Limb (tissue), 2 donors: ENCODE data around the gene SLC22A23.

Experiments used
- DNase-seq, 2 donors: peaks; one replicate each; pipeline ENCODE4 v3.0.0-alpha.2; 2016; ENCODE audit errors: extremely low spot score in 2 of 2

Gene SLC22A23

DNA sequence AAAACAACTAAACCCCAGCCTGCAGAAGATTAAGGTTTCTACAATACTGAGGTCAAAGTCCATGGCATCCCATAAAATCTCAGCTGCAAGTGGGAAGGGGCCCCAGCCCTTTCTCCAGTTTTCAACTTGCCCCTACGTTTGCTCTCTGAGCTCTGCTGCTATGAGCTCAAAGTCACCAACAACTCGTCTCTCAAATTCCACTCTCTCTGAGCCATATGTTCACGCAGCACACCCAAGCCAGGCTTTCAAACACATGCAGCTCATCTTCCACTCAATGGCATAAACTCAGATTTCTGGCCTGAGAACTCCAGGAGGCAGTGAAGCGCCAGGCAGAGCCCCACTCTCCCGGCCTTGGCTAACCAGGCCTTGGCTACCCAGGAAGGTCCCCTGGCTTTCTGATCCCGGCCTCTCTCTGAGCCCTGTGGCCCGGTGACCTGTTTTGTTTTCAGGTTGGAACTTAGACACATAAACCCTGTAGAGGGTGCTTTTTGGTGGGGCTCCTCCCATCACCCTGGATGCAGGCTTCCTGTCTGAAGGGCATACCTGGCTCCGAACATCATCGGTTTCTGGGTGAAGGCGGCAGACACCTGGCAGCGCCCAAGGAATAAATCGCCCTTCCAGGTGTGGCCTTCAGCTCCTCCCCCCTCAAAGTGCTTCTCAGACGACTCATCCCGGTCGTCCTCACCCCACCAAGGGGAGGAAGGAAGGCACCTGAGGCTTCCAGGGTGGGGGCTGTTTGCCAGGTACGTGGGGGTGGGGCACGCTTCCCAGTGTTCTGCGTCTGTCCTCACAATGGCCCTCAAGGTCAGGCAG is 12.4 kb downstream of the SLC22A23 start:
- no peak for DNase-seq

- no peak for DNase-seq
Measured at GRCh38 chr6:3443221-3443515, 13.7 kb downstream of the SLC22A23 start.

DNA sequence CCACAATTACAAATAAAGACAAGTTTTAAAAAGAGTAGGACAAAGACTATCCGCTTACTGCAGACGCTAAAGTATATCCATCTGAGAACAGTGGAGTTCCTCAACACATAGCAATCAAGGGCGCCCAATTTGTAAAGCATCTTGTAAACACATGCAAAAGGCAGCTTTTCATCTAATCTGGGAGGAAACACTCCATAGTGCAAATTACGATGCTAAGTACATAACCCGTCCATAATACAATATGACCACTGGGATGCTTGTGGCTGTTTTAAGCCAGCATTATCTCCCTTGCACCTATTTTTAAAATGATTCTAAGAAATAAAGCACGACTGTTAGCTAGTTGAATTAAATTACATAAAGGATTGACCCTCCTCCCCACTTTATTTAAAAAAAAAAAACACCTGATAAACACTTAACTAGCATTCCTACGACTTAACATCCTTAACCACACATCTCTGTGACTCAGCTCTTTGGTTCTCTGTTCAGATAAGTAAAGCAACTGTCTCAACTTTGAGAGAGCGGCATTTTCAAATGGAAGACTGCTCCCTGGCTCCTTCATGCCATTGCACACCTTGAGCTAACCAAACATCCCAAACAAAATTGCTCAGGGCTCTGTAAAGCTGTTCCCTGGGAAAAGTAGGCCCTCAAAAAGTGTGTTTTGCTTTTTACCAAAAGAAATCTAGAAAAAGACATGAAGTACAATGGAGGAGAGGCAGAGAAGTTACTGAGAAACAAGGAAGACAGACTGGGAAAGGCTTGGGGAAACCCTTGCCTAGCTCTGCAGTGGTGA is 14.2 kb downstream of the SLC22A23 start:
- DNase-seq: no peak

- no peak for DNase-seq
Measured at GRCh38 chr6:3440911-3441310, 15.9 kb downstream of the SLC22A23 start.

DNA sequence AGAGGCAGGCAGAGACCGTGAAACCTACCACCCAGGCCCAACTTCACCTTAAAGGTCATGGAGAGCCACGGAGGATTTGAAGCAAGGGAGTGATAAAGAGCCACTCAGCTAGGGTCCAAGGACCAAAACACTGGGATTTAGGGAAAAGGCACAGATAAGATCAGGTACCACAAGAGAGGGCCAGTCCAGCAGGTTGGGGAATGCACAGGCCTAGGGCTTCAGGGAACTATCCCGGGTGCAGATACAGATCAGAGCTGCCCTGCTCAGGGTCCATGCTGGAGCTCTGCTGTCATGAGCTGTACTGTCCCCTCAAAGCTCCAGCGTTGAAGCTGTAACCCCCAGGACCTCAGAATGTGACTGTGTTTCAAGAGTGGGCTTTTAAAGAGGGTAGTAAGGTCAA is 16.9 kb downstream of the SLC22A23 start:
- no peak for DNase-seq

DNA sequence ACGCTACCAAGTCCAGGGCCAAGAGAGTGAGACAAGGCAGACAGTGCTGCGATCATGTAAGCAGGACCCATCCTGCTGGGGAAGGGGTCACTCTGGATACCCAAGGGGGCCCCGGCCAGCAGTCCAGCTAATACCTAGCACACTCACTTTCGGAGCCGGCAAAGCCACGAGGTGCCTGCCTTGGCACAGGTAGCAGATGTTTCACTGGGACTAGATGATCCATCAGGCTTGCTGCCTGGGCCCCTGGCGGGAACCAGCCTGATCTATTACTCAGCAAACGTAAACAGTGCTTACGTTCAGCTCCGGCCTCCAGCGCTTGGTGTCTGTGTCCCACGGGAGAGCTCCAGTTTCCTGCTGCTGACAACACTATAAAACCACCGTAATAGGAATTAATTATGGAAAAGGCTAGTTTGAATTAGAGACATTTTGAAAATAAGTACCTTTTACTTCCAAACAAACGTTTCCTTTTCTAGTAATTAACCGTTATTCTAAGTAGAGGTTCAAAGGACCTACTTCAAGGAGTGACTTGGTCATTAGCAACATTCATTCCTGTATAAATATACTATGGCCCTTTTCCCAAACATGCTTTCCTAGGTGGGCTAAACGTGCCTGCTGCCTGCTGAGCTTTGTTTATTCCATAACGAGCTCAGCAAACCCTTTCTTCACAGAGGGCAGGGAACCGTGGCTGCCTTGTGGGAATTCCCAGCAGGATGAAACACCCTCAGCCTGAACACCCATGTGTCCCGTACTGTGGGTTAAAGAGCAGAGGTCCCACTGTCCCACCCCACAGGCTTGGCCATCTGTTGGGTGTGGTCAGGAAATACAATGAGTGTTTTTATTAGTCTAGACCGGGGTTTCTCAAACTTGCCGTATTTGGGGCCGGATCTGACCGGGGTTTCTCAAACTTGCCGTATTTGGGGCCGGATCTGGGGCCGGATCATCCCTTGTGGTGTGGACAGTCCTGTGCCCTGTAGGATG is 18.4 kb downstream of the SLC22A23 start:
- DNase-seq: no peak

GRCh38 chr6:3433005-3433404 is 23.8 kb downstream of the SLC22A23 start:
- DNase-seq: no peak

DNA sequence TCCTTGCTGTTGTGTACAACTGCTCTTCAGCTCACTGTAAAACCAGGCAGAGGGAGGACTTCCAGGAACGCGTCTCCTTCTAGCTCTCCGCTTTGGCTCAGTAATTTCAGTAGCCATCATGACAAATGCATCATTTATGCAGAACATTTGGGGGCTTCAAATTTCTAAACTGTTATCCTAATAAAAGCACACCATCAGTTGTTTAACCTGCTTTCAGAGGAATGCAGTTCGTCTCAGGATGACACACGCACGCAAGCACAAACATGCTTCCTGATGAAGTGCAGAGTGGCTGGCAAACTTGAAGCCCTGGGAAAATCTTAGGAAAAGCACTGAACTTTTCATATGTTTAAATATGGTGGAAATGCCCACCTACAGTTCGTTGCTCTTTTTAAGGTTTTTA is 24.4 kb downstream of the SLC22A23 start:
- DNase-seq: no peak

DNA sequence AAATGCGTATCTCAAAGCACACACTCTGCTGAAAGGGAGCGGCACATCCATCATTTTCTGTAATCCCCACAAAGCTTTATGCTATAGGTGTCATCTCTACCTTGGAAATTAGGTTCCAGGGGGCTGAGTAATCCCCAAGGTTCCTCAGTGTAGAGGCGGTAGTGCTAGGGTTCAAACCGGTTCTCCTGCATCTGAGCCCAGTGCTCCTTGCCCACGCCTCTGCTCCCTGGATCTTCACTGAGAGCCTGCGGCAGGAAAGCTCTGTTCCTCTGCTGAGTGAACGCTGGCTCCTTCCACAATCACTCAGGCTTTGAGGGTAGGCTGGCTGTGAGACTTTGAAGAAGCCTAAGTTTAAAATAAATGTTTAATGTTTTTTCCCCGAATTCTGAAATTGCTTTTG is 24.9 kb downstream of the SLC22A23 start:
- DNase-seq: no peak

GRCh38 chr6:3429211-3429610 is 27.6 kb downstream of the SLC22A23 start:
- DNase-seq: no peak

DNA sequence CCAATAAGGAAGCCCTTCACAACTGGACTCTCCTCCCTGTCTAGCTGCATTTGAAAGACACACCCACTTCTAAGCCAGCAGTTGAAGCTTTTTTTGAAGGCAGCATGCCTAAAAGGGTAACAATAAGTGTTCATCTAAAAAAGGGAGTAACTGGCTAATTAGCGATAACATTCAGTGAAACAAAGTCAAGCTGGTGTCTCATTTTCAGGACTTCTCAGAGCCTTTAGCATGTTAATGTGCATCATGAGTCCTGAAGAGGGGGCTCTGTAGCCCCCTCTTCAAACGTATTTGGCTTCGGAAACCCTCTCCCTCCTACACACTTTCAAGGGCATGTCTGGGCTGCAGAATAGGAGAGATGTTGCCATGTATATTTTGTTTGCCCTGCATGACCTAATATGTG is 28.1 kb downstream of the SLC22A23 start:
- DNase-seq: no peak

DNA sequence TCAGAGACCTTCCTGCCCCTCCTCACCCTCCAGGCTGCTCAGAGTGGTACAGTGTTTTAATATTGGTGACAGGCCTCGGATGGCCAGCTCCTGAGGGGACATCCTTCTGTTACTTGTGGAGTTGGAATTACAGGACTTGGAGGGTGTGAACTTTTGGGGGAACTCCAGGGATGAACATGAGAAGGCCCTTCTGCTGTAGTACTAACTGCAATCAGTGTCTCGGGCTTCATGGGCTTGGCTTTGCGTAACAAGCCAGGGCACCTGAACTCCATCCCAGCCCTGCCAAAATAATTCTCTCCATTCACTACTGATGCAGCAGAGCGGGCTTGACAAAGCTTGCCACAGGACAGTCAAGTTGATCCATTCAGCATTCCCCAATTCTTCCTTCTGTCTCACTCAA is 28.6 kb downstream of the SLC22A23 start:
- DNase-seq: no peak

GRCh38 chr6:3427687-3428085 is 29.2 kb downstream of the SLC22A23 start:
- DNase-seq: no peak

DNA sequence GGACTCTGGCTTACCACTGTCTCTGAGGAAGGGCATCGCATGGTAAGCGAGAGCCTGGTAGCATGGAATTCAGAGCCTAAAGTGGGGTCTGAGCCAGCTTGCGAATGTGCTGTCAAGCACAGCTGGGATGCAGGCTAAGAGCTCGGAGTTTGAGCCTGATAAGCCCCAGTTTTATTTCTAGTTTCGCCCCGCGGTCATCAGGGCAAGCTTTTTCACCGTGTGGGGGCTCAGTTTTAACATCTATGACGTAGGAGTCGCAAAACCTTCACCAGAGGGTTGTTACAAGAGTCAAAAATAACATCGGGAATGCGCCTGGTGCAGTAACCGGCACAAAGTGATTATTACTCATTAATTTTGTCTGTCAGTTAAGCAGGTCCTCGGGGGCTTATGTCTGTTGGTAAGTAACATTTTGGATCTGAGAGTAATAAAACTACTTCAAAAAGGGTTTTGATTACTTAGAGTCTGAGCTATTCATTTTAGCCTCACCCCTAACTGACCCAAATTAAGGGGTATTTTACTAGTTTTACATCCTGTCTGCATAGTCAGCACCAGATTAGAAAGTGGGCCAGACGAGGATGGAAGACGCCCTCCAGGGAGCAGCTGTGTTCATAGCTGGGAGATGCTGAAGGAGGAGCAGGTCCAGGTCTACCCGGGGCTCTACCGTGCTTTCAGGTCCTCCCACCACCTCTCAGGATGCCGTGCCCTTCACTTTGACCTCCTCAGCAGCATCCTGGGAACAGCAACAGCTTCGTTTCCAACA is 29.7 kb downstream of the SLC22A23 start:
- DNase-seq: no peak

GRCh38 chr6:3426091-3426926 is 30.5 kb downstream of the SLC22A23 start:
- DNase-seq: no peak

DNA sequence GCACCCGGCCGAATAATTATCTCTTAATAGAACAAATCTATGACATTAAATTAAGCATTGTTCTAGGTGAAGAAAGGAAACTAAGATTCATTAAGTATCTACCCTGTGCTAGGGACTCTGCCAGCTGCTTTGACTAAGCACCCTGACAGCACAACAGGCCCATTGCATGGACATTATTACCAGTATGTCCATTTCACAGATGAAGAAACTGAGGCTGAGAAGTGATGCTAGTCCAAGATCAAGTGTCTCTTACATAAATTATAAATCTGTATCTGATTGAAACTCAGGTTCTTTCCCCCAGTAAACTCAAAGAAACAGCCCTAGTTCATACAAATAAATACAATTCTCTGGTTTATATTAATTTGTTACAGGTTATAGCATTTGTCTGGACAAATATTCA is 31.3 kb downstream of the SLC22A23 start:
- no peak for DNase-seq

- DNase-seq: no peak
Measured at GRCh38 chr6:3424185-3424927, 32.5 kb downstream of the SLC22A23 start.

DNA sequence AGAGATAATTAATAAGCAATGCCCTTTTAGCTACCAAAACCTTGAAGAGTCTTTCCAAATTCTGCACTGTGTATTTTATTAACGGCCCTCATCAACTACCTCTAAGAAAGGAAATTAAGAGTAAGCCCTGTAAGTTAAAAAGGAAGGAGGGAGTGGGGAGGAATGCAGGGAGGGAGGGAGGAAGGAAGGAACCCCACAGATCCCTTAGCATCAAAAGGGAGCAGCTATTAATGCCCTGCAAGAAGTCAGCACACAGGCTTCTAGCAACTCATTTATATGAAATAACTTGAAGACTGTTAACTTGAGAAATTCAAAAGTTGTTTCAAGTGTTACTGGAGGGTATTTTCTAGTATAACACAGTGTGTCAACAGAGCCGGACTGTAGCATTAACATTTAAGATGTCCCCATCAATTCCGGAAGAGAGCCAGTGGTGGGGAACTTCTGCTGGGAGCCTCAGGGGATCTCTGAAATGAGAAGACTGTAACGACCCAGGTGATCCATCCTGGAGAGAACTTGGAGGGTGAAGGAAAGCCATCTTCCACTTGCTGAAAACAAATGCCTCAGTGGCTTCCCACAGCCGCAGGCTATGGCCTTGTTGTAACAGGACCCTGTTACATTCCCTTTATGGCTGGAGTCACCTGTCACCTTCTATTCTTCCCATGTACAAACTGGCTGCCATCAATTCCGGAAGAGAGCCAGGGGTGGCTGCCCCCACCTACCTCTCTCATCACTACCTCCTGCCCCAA is 33.2 kb downstream of the SLC22A23 start:
- DNase-seq: no peak
